Fibroblast of lung (primary cell): ENCODE results near the gene OR7C1.

Source experiments
- CTCF ChIP-seq, 2 donors: IDR thresholded peaks in 1 of 2; conservative IDR thresholded peaks in 1 of 2; 1 replicate in 1 of 2; 2 replicates in 1 of 2; pipeline ENCODE4 v1.5.1; 2011 to 2012; ENCODE audit warnings: low read length in 2 of 2, control low read depth in 1 of 2, inconsistent platforms in 1 of 2, low read depth in 1 of 2, mild to moderate bottlenecking in 1 of 2
- EZH2 ChIP-seq: IDR thresholded peaks from 2 replicates; pipeline ENCODE4 v1.5.1; 2012; ENCODE audit warnings: low read length, control low read depth, mild to moderate bottlenecking; ENCODE audit errors: missing control alignments

- TF ChIP-seq CTCF (conservative IDR thresholded peaks at IDR 0.05 in 1 of 2, IDR thresholded peaks at IDR 0.05 in 1 of 2; ENCODE audit: low read depth in 1 of 2, low read length in 2 of 2) = no peak
- TF ChIP-seq EZH2 = no peak
Observed at GRCh38 chr19:14768001-14768400, 67.0 kb downstream of the OR7C1 start.
